Smooth muscle cell (in vitro differentiated cells): ENCODE data around the gene TNRC18. TPM values are rescaled to one million over a fixed set of nuclear protein-coding genes. Genes with fewer than 3 reads are reported as not detected.

ENCODE experiments used
- DNase-seq: peaks from one replicate; lab custom pipeline; 2025; ENCODE audit not compliant: unreplicated experiment; lab: John Stamatoyannopoulos, UW
- H2AFZ ChIP-seq: fragments of 200-600 bp; sonication (generic); 2 replicates; pipeline ENCODE4 v1.6.0; 2016; ENCODE audit warnings: antibody characterized with exemption, low read depth, mild to moderate bottlenecking
- H3F3A ChIP-seq: fragments of 200-600 bp; sonication (generic); 2 replicates; pipeline ENCODE4 v1.6.0; 2017; ENCODE audit warnings: antibody characterized with exemption, low read depth
- H3K27ac ChIP-seq: fragments of 200-600 bp; sonication (generic); 2 replicates; pipeline ENCODE4 v1.5.1; 2016; ENCODE audit warnings: low read depth, mild to moderate bottlenecking
- H3K27me3 ChIP-seq: fragments of 200-600 bp; sonication (generic); 2 replicates; pipeline ENCODE4 v1.6.1; 2016; ENCODE audit warnings: low read depth, mild to moderate bottlenecking
- H3K36me3 ChIP-seq: fragments of 200-600 bp; sonication (generic); 2 replicates; pipeline ENCODE4 v1.5.1; 2016; ENCODE audit warnings: low read depth
- H3K4me1 ChIP-seq: fragments of 200-600 bp; sonication (generic); 2 replicates; pipeline ENCODE4 v1.5.1; 2016; ENCODE audit warnings: low read depth
- H3K4me2 ChIP-seq: fragments of 200-600 bp; sonication (generic); 2 replicates; pipeline ENCODE4 v1.6.0; 2016; ENCODE audit warnings: mild to moderate bottlenecking
- H3K4me3 ChIP-seq: fragments of 200-600 bp; sonication (generic); 2 replicates; pipeline ENCODE4 v1.5.1; 2016; ENCODE audit warnings: mild to moderate bottlenecking
- H3K79me2 ChIP-seq: fragments of 200-600 bp; sonication (generic); 2 replicates; pipeline ENCODE4 v1.6.0; 2016; ENCODE audit warnings: low read depth, mild to moderate bottlenecking
- H3K9ac ChIP-seq: fragments of 200-600 bp; sonication (generic); 2 replicates; pipeline ENCODE4 v1.6.0; 2016; ENCODE audit warnings: low read depth
- H3K9me3 ChIP-seq: fragments of 200-600 bp; sonication (generic); replicated peaks from 2 replicates; pipeline ENCODE4 v1.5.1; 2016; ENCODE audit warnings: low read depth
- H4K20me1 ChIP-seq: fragments of 200-600 bp; sonication (generic); 2 replicates; pipeline ENCODE4 v1.6.0; 2016; ENCODE audit warnings: low read depth
- CTCF ChIP-seq: fragments of 200-600 bp; sonication (generic); IDR thresholded peaks from 2 replicates; pipeline ENCODE4 v1.5.1; 2017; ENCODE audit warnings: borderline replicate concordance, mild to moderate bottlenecking, antibody characterized with exemption; ENCODE audit not compliant: insufficient read depth, poor library complexity, severe bottlenecking
- WGBS: methylation state at CpG from one replicate; pipeline ENCODE4 v1.1.7; 2016; ENCODE audit warnings: low lambda C conversion rate; 5-methylcytosine and 5-hydroxymethylcytosine counted together
- polyA plus RNA-seq: library from polyadenylated mRNA; unstranded; fragments of >200 nt; fragmentation: Nextera tagmentation; extraction: Ambion mirVana; gene quantifications from 2 replicates; pipeline ENCODE4 v1.2.1, GENCODE V29; 2016
- total RNA-seq: library from RNA; depleted of rRNA; stranded (reverse); fragments of >200 nt; gene quantifications from 2 replicates; pipeline ENCODE4 v1.2.3, GENCODE V29; 2014

TNRC18 gene
- total and polyA plus RNA-seq, 2 experiments from 2014 or later: 6.4 to 40.3 TPM

- Histone ChIP-seq H3K36me3 (no peaks in the 10 kb centered on the region), H3K4me3 (no peak overlapping the region), H3K9me3 (no peaks in the 10 kb centered on the region), H3K79me2 (peaks cover 92% of the 10 kb centered on the region), H3K4me1 (peaks cover 18% of the 10 kb centered on the region), H3K27me3 (no peaks in the 10 kb centered on the region), H3K9ac (no peak overlapping the region), H3K4me2 (no peak overlapping the region), H2AFZ (no peak overlapping the region), H3K27ac (no peak overlapping the region), H4K20me1 (peaks cover 95% of the 10 kb centered on the region), H3F3A (no peaks in the 10 kb centered on the region)
- DNase-seq: no peak
- TF ChIP-seq CTCF: no peak
- 96% methylated on average over 16 of the region's 16 CpGs for WGBS
Measured at GRCh38 chr7:5383314-5384098, 40.1 kb downstream of the TNRC18 start.

DNA sequence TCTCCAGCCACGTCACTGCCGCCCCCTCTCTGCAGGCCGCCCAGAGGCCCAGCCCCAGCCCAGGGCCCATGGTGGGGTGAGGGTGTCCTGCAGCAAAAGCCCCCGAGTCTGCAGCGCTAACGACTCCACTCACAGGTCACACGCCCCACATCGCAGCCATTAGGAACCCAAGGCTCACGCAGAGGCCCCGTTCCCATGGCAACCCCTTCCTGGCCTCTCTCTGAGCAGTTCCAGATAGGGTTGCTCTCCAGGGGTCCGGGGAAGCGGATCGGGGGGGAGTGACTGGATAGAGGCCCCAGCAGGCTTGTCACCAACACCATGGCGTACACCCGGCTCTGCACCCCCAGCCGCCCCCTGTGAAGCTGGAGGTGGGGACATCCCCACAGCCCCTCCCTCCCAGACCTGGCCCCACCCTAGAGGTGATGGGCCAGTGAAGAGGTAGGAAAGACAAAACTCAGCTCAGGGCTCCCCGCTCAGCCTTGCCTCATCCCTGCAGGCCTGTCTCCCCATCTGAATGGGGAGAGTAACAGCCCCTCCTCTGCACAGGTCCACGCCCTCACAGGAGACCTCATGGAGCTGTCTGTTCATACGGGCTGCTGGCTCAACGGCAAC, 41.2 kb downstream of the TNRC18 start:
- peaks cover 98% of the 10 kb centered on the region for H4K20me1 ChIP-seq
- H3K4me3 ChIP-seq: no peak overlapping the region
- H3K9ac ChIP-seq: no peak overlapping the region
- H3K79me2 ChIP-seq: peaks cover 95% of the 10 kb centered on the region
- WGBS: 64% methylated on average over 20 of the region's 20 CpGs
- no peaks in the 10 kb centered on the region for H3K27me3 ChIP-seq
- DNase-seq: no peak
- H3K27ac ChIP-seq: no peak overlapping the region
- no peaks in the 10 kb centered on the region for H3F3A ChIP-seq
- peak overlapping the region; percentile 31 for H3K4me2 ChIP-seq
- no peak overlapping the region for H2AFZ ChIP-seq
- no peaks in the 10 kb centered on the region for H3K9me3 ChIP-seq
- no peaks in the 10 kb centered on the region for H3K36me3 ChIP-seq
- no peak for TF ChIP-seq CTCF
- H3K4me1 ChIP-seq: peaks cover 18% of the 10 kb centered on the region

DNA sequence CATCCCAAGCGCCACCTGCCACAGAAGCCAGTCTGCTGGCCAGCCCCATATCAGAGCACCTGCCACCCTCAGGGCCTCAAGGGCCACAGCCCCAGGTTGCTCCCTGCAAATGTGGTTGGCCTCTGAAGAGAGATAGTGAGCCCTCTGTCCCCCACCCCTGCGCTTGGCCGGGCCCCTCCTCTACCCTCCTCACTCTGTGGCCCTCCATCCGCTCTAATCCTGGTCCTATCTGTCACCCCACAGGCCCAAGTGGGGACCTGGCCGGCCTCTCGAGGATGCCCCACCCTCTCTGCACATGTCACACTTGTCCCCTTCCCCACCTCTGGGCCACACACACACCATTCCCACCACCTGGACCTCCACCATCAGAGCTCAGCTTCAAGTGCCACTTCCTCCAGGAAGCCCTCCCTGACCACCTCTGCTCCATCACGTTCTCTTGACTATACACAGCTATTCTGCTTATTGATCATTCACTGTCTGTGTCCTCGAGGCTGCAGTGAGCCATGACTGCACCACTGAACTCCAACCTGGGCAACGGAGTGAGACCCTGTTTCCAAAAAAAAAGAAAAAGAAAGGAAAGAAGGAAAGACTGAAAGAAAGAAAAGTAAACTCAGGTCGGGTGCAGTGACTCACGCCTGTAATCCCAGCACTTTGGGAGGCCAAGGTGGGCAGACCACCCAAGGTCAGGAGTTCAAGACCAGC, 42.4 kb downstream of the TNRC18 start:
- Histone ChIP-seq H2AFZ (no peak overlapping the region), H3F3A (no peaks in the 10 kb centered on the region), H3K9me3 (no peaks in the 10 kb centered on the region), H3K27me3 (no peaks in the 10 kb centered on the region), H4K20me1 (peaks cover 98% of the 10 kb centered on the region), H3K9ac (no peak overlapping the region), H3K4me2 (no peak overlapping the region), H3K36me3 (no peaks in the 10 kb centered on the region), H3K79me2 (peaks cover 90% of the 10 kb centered on the region), H3K27ac (no peak overlapping the region), H3K4me1 (peaks cover 18% of the 10 kb centered on the region), H3K4me3 (no peak overlapping the region)
- DNase-seq: no peak
- WGBS: 92% methylated on average over 9 of the region's 11 CpGs
- no peak for TF ChIP-seq CTCF
